Uterus (tissue), 2 donors: Measurements from ENCODE around the gene DNASE1.

Experiments used
- POLR2A ChIP-seq, 2 donors: fragments of 450-650 bp; IDR thresholded peaks; one replicate each; pipeline ENCODE4 v1.6.1; 2016; ENCODE audit warnings: antibody characterized with exemption in 2 of 2, mild to moderate bottlenecking in 1 of 2, moderate library complexity in 1 of 2
- TF ChIP-seq, protein P1 (sequence below), 4 experiments: fragments of 200-600 bp in 2 of 4; fragments of 450-650 bp in 2 of 4; sonication (generic) in 2 of 4; IDR thresholded peaks; one replicate each; pipeline ENCODE4 v1.5.1; 2016 to 2019; ENCODE audit warnings: antibody characterized with exemption in 4 of 4, mild to moderate bottlenecking in 2 of 4, moderate library complexity in 1 of 4

DNA sequence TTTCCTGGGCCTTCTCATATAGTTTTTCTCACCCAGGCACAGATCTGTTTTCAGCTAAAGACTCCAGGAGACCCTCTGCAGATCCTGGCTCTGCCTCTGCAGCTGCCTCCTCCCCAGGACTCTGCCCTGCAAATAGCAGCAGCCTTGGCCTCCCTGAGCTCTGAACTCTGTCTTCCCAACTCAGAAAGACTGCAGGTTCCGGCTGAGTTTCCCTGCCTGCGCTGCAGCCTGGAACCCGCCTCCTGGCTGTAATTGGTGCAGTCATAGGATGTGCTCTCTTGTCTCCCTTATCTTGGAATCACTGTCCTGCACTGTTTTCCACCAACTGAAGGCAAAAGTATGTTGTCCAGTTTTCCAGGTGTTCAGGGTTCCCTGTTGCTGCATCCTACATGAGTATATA, 14.3 kb upstream of the DNASE1 start:
- TF ChIP-seq POLR2A (IDR thresholded peaks at IDR 0.05): no peak
- TF ChIP-seq, protein P1, sequence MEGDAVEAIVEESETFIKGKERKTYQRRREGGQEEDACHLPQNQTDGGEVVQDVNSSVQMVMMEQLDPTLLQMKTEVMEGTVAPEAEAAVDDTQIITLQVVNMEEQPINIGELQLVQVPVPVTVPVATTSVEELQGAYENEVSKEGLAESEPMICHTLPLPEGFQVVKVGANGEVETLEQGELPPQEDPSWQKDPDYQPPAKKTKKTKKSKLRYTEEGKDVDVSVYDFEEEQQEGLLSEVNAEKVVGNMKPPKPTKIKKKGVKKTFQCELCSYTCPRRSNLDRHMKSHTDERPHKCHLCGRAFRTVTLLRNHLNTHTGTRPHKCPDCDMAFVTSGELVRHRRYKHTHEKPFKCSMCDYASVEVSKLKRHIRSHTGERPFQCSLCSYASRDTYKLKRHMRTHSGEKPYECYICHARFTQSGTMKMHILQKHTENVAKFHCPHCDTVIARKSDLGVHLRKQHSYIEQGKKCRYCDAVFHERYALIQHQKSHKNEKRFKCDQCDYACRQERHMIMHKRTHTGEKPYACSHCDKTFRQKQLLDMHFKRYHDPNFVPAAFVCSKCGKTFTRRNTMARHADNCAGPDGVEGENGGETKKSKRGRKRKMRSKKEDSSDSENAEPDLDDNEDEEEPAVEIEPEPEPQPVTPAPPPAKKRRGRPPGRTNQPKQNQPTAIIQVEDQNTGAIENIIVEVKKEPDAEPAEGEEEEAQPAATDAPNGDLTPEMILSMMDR (IDR thresholded peaks at IDR 0.05): no peak
